Measurements from ENCODE around the gene OVCH1.
A peak's percentile ranks its signal among the peaks of the same experiment; 100 is the strongest.
"Not testable (repeated sequence)": the region's sequence is repeated elsewhere in the genome, so short reads cannot be mapped to it uniquely, and the experiment has no call there.

Gene OVCH1

DNA sequence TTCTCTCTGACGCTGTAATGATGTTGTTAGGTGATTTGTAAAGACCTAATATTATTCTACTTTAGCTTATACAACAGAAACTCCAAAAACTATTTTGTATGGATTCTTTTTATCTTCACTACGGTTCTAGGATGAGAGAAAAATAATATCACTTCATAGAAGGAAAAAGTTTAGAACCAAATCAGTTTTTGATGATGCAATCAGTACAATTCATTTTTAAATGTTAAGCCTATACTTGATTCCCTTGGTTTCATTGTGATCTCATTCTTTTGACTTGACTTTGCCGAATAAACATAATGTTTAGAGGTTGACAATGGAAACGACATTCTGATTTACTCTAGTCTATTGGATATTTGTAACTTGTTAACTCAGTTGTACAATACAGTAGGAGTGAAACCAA is 91.9 kb downstream of the OVCH1 start:
- TF ChIP-seq ZNF274 (IDR thresholded peaks at IDR 0.05; ENCODE audit: low read depth, low read length), result no peak

DNA sequence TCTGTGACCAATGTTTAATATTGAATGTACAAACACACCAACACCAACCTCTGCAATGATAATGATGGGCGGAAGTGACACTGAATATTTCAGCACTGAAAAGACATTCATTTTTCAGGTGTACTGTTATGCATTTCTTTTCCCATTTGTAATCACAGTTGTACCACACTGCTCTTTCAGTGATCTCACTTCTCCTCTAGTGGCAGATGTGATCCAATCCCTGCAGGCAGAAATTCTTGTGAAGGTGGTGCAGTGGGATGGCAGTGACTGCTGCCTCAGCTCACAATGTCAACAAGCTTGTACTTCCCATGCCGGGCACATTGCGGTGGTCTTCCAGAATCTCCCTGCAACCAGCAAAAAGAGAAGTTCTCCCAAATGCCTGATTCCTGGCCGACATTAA is 93.5 kb downstream of the OVCH1 start:
- H3K4me3 ChIP-seq (ENCODE audit: low read length), result no peak overlapping the region

More for the DNA sequence above, 91.9 kb downstream of the OVCH1 start:
- H3K4me3 ChIP-seq (ENCODE audit: low read length), result no peak overlapping the region

DNA sequence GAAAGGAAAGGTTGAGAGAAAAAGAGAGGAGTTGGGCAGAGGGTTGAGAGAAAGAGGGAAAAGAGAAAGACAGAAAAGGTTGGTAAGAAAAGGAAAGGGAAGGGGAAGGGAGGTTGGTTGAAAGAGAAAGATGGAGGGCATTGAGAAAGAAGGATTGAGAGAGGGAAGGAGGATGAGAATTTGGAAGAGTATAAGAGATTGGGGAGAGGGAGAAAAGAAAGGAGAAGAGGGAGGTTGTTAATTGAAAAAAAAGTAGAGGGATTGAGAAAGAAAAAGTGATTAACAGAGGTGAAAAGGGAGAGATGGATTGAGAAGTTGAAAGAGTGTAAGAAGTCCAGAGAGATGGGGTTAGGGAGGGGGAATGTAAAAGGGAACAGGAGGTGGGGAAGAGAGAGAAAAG is 95.0 kb downstream of the OVCH1 start:
- TF ChIP-seq ZNF274 (IDR thresholded peaks at IDR 0.05; ENCODE audit: low read depth, low read length), result no peak
- no peak overlapping the region for H3K4me3 ChIP-seq (ENCODE audit: low read length)

More for the DNA sequence above, 93.5 kb downstream of the OVCH1 start:
- no peak for TF ChIP-seq ZNF274 (IDR thresholded peaks at IDR 0.05; ENCODE audit: low read depth, low read length)

DNA sequence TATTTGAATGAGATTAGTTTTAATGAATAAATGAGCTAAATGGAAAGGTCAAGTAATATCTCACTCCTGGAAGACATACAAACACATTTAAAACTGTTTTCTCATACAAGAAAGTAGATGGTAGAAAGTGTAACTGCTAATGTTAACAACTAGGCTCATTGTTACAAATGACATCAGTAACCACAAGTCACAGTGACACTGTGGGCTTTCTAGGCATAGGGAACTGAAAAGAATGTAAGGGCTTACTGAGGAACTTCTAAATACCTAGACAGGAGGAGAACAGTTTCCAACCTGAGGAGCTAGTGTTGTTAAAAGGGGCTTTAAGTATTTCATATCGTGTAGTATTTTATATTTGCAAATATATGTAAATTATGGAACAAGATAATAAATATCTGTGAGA is 99.0 kb downstream of the OVCH1 start:
- no peak overlapping the region for H3K4me3 ChIP-seq (ENCODE audit: low read length)
- no peak for TF ChIP-seq ZNF274 (IDR thresholded peaks at IDR 0.05; ENCODE audit: low read depth, low read length)

DNA sequence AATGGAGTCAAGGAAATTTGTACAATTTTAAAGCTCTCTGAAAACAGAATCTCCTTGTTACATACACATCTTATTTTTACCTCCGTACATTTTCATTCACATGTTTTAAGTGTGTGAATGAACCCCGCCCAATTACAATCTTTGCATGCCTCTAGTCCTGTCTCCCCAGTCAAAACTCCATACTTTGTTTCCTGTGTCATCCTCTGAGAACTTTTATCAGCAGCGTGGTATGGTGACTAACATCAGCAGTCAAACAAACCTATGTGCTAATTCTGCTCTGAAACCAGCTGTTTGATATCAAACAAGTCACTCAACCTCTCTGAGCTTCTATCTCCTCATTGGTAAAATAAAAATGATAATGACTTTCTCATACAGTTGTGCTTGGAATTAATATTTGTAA is 100.7 kb downstream of the OVCH1 start:
- TF ChIP-seq ZNF274 (IDR thresholded peaks at IDR 0.05; ENCODE audit: low read depth, low read length), result no peak
- no peak overlapping the region for H3K4me3 ChIP-seq (ENCODE audit: low read length)

- TF ChIP-seq ZNF274 (IDR thresholded peaks at IDR 0.05; ENCODE audit: low read depth, low read length), result no peak
- no peak overlapping the region for H3K4me3 ChIP-seq (ENCODE audit: low read length)
Observed at GRCh38 chr12:29395356-29395755, 102.1 kb downstream of the OVCH1 start.

- H3K4me3 ChIP-seq (ENCODE audit: low read length), result peak overlapping the region; percentile 26; the same call in 1 of the 2 replicates
Observed at GRCh38 chr12:29390419-29390818, 107.1 kb downstream of the OVCH1 start.

GRCh38 chr12:29389295-29389919 is 108.1 kb downstream of the OVCH1 start:
- peak overlapping the region; percentile 83 for H3K4me3 ChIP-seq (ENCODE audit: low read length)
- no peak for TF ChIP-seq ZNF274 (IDR thresholded peaks at IDR 0.05; ENCODE audit: low read depth, low read length)

- H3K4me3 ChIP-seq (ENCODE audit: low read length), result not testable (repeated sequence)
Observed at GRCh38 chr12:29386084-29386680, 111.3 kb downstream of the OVCH1 start.

DNA sequence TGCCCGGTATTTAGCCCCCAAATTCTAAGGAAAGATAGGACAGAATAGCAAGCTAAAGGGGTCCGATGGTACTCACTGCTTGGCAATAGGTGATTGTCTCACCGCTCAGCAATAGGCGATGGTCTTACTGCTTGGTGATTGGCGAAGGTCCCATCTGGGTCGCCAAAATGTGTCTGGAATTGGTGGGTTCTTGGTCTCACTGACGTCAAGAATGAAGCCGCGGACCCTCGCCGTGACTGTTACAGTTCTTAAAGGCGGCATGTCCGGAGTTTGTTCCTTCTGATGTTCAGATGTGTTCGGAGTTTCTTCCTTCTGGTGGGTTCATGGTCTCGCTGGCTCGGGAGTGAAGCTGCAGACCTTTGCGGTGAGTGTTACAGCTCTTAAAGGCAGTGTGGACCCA is 112.3 kb downstream of the OVCH1 start:
- not testable (repeated sequence) for H3K4me3 ChIP-seq (ENCODE audit: low read length)

DNA sequence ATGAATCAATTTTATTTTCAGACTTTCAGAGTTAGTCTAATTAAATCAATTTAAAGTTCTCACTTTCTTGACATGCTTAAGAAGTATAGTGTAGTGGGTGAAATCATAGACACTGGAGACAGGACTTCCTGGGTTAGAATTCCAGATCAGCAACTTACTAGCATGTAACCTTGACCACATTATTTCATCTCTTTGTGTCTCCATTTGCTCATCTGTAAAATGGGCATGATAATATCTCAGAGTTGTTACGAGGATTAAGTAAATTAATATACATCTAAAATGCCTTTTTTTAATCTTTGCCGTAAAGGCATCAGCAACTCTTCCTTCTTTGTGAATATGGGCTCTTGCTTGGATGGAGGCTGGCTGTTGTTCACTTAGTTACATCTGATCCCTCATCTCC is 115.2 kb downstream of the OVCH1 start:
- H3K4me3 ChIP-seq (ENCODE audit: low read length), result no peak overlapping the region; the same call in 1 of the 2 replicates
- TF ChIP-seq ZNF274 (IDR thresholded peaks at IDR 0.05; ENCODE audit: low read depth, low read length), result no peak

DNA sequence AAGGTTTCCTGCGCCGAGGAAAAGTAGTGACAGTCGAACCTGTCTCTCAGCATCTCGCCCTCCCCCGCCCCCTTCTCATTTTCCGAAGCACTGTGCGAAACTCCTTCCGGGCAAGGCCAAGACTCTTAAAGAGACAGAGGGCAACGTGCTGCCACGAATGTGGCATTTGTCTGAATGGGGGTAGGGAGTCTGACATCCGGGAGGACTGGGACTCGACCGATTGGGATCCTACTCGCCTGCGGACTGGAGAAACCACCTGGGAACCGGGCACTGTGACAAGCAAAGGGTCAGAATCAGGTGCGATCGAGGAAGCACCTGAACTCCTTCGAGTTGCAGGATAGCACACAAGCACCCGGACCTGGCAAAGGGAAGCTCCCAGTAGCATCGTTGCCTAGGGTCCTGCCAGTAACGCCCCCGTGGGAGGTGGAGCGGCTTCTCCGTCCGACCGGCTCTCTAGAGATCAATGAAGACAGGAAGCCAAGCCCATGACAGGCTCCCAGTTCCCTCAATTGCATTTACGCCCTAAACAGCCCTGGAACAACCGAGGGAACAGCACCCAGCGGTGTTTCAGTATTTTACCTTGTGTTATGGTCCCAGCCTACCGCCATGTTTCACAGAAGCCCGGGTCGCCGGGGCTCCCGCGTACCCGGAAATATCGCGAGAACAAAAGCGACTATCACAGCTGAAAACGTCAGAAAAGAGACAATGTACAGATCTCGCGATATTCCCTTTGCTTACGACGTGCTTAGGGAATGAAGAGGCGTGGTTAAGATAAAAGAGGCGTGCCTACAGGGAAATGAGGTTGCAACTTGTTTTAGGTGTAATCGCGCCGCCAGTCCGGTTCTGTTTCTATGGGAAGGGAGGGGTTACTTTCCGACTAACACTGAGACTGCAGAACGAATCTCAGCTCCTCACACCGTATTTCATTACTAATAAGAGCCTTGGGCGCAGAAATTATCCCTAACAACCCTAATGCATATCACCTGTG is 116.7 kb downstream of the OVCH1 start, which contains the start of gene ERGIC2:
TSS of gene ERGIC2 (minus strand) at position 637 of the 988 bp plus-strand sequence. CDS start 9,539 bp downstream, outside the sequence.
- no peak for TF ChIP-seq ZNF274 (IDR thresholded peaks at IDR 0.05; ENCODE audit: low read depth, low read length)
- H3K4me3 ChIP-seq (ENCODE audit: low read length), result peak within 1 kb of the TSS; percentile 96
